Activated CD8-positive, alpha-beta T cell treated with anti-CD3 and anti-CD28 coated beads, Interleukin-2, amount 10 ng/mL, durations not matched to agents 7 days and 5 days (primary cell): ENCODE measurements around the gene AKT1. TPM values are rescaled to one million over a fixed set of nuclear protein-coding genes. Genes with fewer than 3 reads are reported as not detected.

ENCODE experiments used
- ATAC-seq: fragments of 150-1000 bp; cut with Tn5 transposase; one replicate; pipeline ENCODE4 v1.10.0; 2021; ENCODE audit warnings: moderate library complexity
- CTCF ChIA-PET: fragments of 350-600 bp; sonication (Branson Sonifier 250); formaldehyde crosslinking; loops from one replicate; lab custom pipeline; 2021; ENCODE audit warnings: antibody characterized with exemption; lab: Charles Lee
- POLR2A ChIA-PET: fragments of 350-600 bp; sonication (Branson Sonifier 250); formaldehyde crosslinking; loops from one replicate; lab custom pipeline; 2021; ENCODE audit warnings: antibody characterized with exemption; lab: Charles Lee
- DNase-seq: peaks from one replicate; pipeline ENCODE4 v3.0.0-alpha.2; 2020
- H3K27ac Mint-ChIP-seq: one replicate; pipeline ENCODE4 v1.8.0; 2021; ENCODE audit warnings: mild to moderate bottlenecking, mixed read lengths
- H3K27me3 Mint-ChIP-seq: one replicate; pipeline ENCODE4 v1.8.0; 2021; ENCODE audit warnings: low read depth, mixed read lengths
- H3K36me3 Mint-ChIP-seq: one replicate; pipeline ENCODE4 v1.8.0; 2021; ENCODE audit warnings: low read depth, mixed read lengths
- H3K4me1 Mint-ChIP-seq: one replicate; pipeline ENCODE4 v1.8.0; 2021; ENCODE audit warnings: low read depth, mixed read lengths
- H3K4me3 Mint-ChIP-seq: one replicate; pipeline ENCODE4 v1.8.0; 2021; ENCODE audit warnings: mild to moderate bottlenecking, mixed read lengths
- H3K9me3 Mint-ChIP-seq: one replicate; pipeline ENCODE4 v1.8.0; 2022; ENCODE audit warnings: mixed read lengths; ENCODE audit not compliant: insufficient read depth
- total RNA-seq, 2 experiments: library from RNA; stranded (reverse); gene quantifications; one replicate each; pipeline ENCODE4 v1.2.3, GENCODE V29; 2021

The AKT1 gene
- total RNA-seq, 2 experiments from 2014 or later, result 217 to 222 TPM

GRCh38 chr14:104788161-104788818 lies 7.3 kb downstream of the AKT1 start:
- Mint-ChIP-seq H3K4me1 (peaks cover 30% of the 10 kb centered on the region), H3K27me3 (no peaks in the 10 kb centered on the region), H3K4me3 (no peak overlapping the region), H3K9me3 (no peaks in the 10 kb centered on the region), H3K36me3 (peaks cover 10% of the 10 kb centered on the region), H3K27ac (no peak overlapping the region)
- ChIA-PET CTCF (no interaction called here), POLR2A (no interaction called here)
- DNase-seq (no peak), ATAC-seq (no peak)

GRCh38 chr14:104787736-104788135 lies 7.8 kb downstream of the AKT1 start:
- Mint-ChIP-seq H3K36me3 (peaks cover 10% of the 10 kb centered on the region), H3K4me1 (peaks cover 25% of the 10 kb centered on the region), H3K9me3 (no peaks in the 10 kb centered on the region), H3K27ac (no peak overlapping the region), H3K4me3 (no peak overlapping the region), H3K27me3 (no peaks in the 10 kb centered on the region)
- ChIA-PET CTCF (no interaction called here), POLR2A (no interaction called here)
- ATAC-seq (no peak), DNase-seq (no peak)

- Mint-ChIP-seq H3K4me3 (no peak overlapping the region), H3K36me3 (peaks cover 10% of the 10 kb centered on the region), H3K27ac (peak overlapping the region; percentile 34), H3K9me3 (no peaks in the 10 kb centered on the region), H3K4me1 (peaks cover 23% of the 10 kb centered on the region), H3K27me3 (no peaks in the 10 kb centered on the region)
- ChIA-PET CTCF (no interaction called here), POLR2A (no interaction called here)
- DNase-seq (no peak), ATAC-seq (no peak)
These were observed 8.5 kb downstream of the AKT1 start for GRCh38 chr14:104786726-104787675.

GRCh38 chr14:104786091-104786586 lies 9.4 kb downstream of the AKT1 start:
- peaks cover 20% of the 10 kb centered on the region for H3K4me1 Mint-ChIP-seq
- DNase-seq (no peak), ATAC-seq (no peak)
- H3K36me3 Mint-ChIP-seq, result peaks cover 7% of the 10 kb centered on the region
- no peaks in the 10 kb centered on the region for H3K9me3 Mint-ChIP-seq
- ChIA-PET CTCF (no interaction called here), POLR2A (no interaction called here)
- H3K4me3 Mint-ChIP-seq, result no peak overlapping the region
- H3K27me3 Mint-ChIP-seq, result no peaks in the 10 kb centered on the region
- peak overlapping the region; percentile 34 for H3K27ac Mint-ChIP-seq

GRCh38 chr14:104785708-104786080 lies 9.9 kb downstream of the AKT1 start:
- DNase-seq, result no peak
- Mint-ChIP-seq H3K36me3 (peaks cover 4% of the 10 kb centered on the region), H3K27ac (peak overlapping the region; percentile 34), H3K27me3 (no peaks in the 10 kb centered on the region), H3K4me3 (no peak overlapping the region), H3K9me3 (no peaks in the 10 kb centered on the region), H3K4me1 (peaks cover 16% of the 10 kb centered on the region)
- ATAC-seq, result no peak
- CTCF ChIA-PET, result no interaction called here
- POLR2A ChIA-PET, result no interaction called here

GRCh38 chr14:104784846-104785707 lies 10.5 kb downstream of the AKT1 start:
- H3K4me3 Mint-ChIP-seq, result no peak overlapping the region
- POLR2A ChIA-PET, result no interaction called here
- peak overlapping the region; percentile 46 for H3K27ac Mint-ChIP-seq
- CTCF ChIA-PET, result interaction anchor here (0.8 kb wide), 1 partner anchor 16 kb away, joined by 3 read pairs; the partner anchor contains the start of gene ZBTB42
- peaks cover 4% of the 10 kb centered on the region for H3K36me3 Mint-ChIP-seq
- H3K4me1 Mint-ChIP-seq, result peaks cover 16% of the 10 kb centered on the region
- no peaks in the 10 kb centered on the region for H3K9me3 Mint-ChIP-seq
- no peaks in the 10 kb centered on the region for H3K27me3 Mint-ChIP-seq
- DNase-seq, result no peak
- no peak for ATAC-seq

- DNase-seq, result no peak
- no peak overlapping the region for H3K27ac Mint-ChIP-seq
- H3K27me3 Mint-ChIP-seq, result no peaks in the 10 kb centered on the region
- H3K36me3 Mint-ChIP-seq, result peaks cover 2% of the 10 kb centered on the region
- ChIA-PET CTCF (no interaction called here), POLR2A (no interaction called here)
- no peak overlapping the region for H3K4me3 Mint-ChIP-seq
- no peaks in the 10 kb centered on the region for H3K9me3 Mint-ChIP-seq
- ATAC-seq, result no peak
- peaks cover 16% of the 10 kb centered on the region for H3K4me1 Mint-ChIP-seq
These were observed 11.4 kb downstream of the AKT1 start for GRCh38 chr14:104784218-104784568.

- Mint-ChIP-seq H3K27ac (no peak overlapping the region), H3K9me3 (no peaks in the 10 kb centered on the region), H3K36me3 (peaks cover 2% of the 10 kb centered on the region), H3K4me3 (no peak overlapping the region), H3K27me3 (no peaks in the 10 kb centered on the region), H3K4me1 (peaks cover 16% of the 10 kb centered on the region)
- DNase-seq, result no peak
- no peak for ATAC-seq
- CTCF ChIA-PET, result no interaction called here
- POLR2A ChIA-PET, result no interaction called here
These were observed 11.9 kb downstream of the AKT1 start for GRCh38 chr14:104783484-104784217.

- no peak for ATAC-seq
- POLR2A ChIA-PET, result no interaction called here
- Mint-ChIP-seq H3K4me1 (peaks cover 14% of the 10 kb centered on the region), H3K36me3 (peaks cover 6% of the 10 kb centered on the region), H3K27me3 (no peaks in the 10 kb centered on the region), H3K9me3 (no peaks in the 10 kb centered on the region), H3K27ac (no peak overlapping the region), H3K4me3 (no peak overlapping the region)
- no peak for DNase-seq
- CTCF ChIA-PET, result no interaction called here
These were observed 12.8 kb downstream of the AKT1 start for GRCh38 chr14:104782808-104783139.

GRCh38 chr14:104782086-104782807 lies 13.3 kb downstream of the AKT1 start:
- no peak for ATAC-seq
- no peak overlapping the region for H3K27ac Mint-ChIP-seq
- H3K36me3 Mint-ChIP-seq, result peaks cover 7% of the 10 kb centered on the region
- CTCF ChIA-PET, result interaction anchor here (2.0 kb wide), 1 partner anchor 11 kb away, joined by 8 read pairs; no protein-coding TSS in a partner anchor
- no peaks in the 10 kb centered on the region for H3K27me3 Mint-ChIP-seq
- POLR2A ChIA-PET, result no interaction called here
- H3K4me3 Mint-ChIP-seq, result no peak overlapping the region
- no peaks in the 10 kb centered on the region for H3K9me3 Mint-ChIP-seq
- DNase-seq, result no peak
- H3K4me1 Mint-ChIP-seq, result peaks cover 12% of the 10 kb centered on the region
